Measurements from ENCODE around the gene SMIM15. TPM values are rescaled to one million over a fixed set of nuclear protein-coding genes. Genes with fewer than 3 reads are reported as not detected.

SMIM15 gene
- total and polyA plus RNA-seq, 2 of the 13 experiments (the other 11 are each of a cell fraction or from before 2014, with no cell fraction given) = 12.7 to 58.2 TPM

- in situ Hi-C loops (cut with HindIII; ENCODE audit: extremely low pct_ligation_motif_present, low pct_unique_long_range_greater_than_20kb) (no loop called here), intact Hi-C loops (cut with micrococcal nuclease; ENCODE audit: unreplicated experiment) (no loop called here)
- H3K27ac ChIP-seq (ENCODE audit: extremely low read length, insufficient read depth, low read length) = no peak overlapping the region
- no peak overlapping the region for H3K4me2 ChIP-seq (ENCODE audit: low read depth, low read length)
- H3K36me3 ChIP-seq (replicated peaks in 1 of 2; ENCODE audit: control insufficient read depth in 1 of 2, insufficient read depth in 2 of 2, low read length in 2 of 2) = no peaks in the 10 kb centered on the region
- H3K4me3 ChIP-seq (replicated peaks in 1 of 3; ENCODE audit: insufficient read depth in 1 of 3, low read depth in 2 of 3, low read length in 3 of 3) = no peak overlapping the region
- BruUV-seq (replicated peaks) = no TSS peak
- ATAC-seq (no peak), FAIRE-seq (no peak), DNase-seq (ENCODE audit: low spot score) (no peak)
- H2AFZ ChIP-seq (ENCODE audit: low read length) = no peak overlapping the region
- no peak overlapping the region for H3K9ac ChIP-seq (ENCODE audit: insufficient read depth, low read depth, low read length)
- no peaks in the 10 kb centered on the region for H4K20me1 ChIP-seq (ENCODE audit: insufficient read depth, low read length)
- ChIA-PET POLR2A (no interaction called here), CTCF (ENCODE audit: low intra/inter-chr PET ratio, low total read pairs) (no interaction called here)
- 99% methylated on average over 4 of the region's 4 CpGs for WGBS (ENCODE audit: low lambda C conversion rate)
- no peaks in the 10 kb centered on the region for H3K4me1 ChIP-seq (ENCODE audit: insufficient read depth, low read length)
- H3K27me3 ChIP-seq (ENCODE audit: control insufficient read depth in 1 of 2, insufficient read depth in 2 of 2, low read length in 2 of 2) = no peaks in the 10 kb centered on the region
- H3K9me3 ChIP-seq (ENCODE audit: low read length) = no peaks in the 10 kb centered on the region
- no peaks in the 10 kb centered on the region for H3K79me2 ChIP-seq (ENCODE audit: insufficient read depth, low read length)
- no peak for TF ChIP-seq NFKBIZ (CRISPR knock-in tag; IDR thresholded peaks at IDR 0.05)
- no peak for TF ChIP-seq ATAD3A (CRISPR knock-in tag; IDR thresholded peaks at IDR 0.05)
- TF ChIP-seq ATF4 (CRISPR knock-in tag; IDR thresholded peaks at IDR 0.05) = no peak
- no peak for TF ChIP-seq NRL (CRISPR knock-in tag; IDR thresholded peaks at IDR 0.05; ENCODE audit: borderline replicate concordance)
- no peak for TF ChIP-seq MYC (CRISPR knock-in tag; IDR thresholded peaks at IDR 0.05; ENCODE audit: borderline replicate concordance)
- TF ChIP-seq ZNF253 (CRISPR knock-in tag; IDR thresholded peaks at IDR 0.05; ENCODE audit: borderline replicate concordance) = no peak
- no peak for TF ChIP-seq FOXA3 (CRISPR knock-in tag; IDR thresholded peaks at IDR 0.05)
- TF ChIP-seq E2F1 (CRISPR knock-in tag; IDR thresholded peaks at IDR 0.05) = no peak
- no peak for TF ChIP-seq ZNF883 (CRISPR knock-in tag; IDR thresholded peaks at IDR 0.05; ENCODE audit: not compliant biosample characterization)
- TF ChIP-seq WIZ (CRISPR knock-in tag; IDR thresholded peaks at IDR 0.05) = no peak
- TF ChIP-seq ZBTB14 (CRISPR knock-in tag; IDR thresholded peaks at IDR 0.05) = no peak
- no peak for TF ChIP-seq MLLT10 (CRISPR knock-in tag; IDR thresholded peaks at IDR 0.05)
- TF ChIP-seq AHR (CRISPR knock-in tag; IDR thresholded peaks at IDR 0.05) = no peak
- TF ChIP-seq PHF8 (CRISPR knock-in tag; IDR thresholded peaks at IDR 0.05) = no peak
- TF ChIP-seq ARNT (IDR thresholded peaks at IDR 0.05) = no peak
- no peak for TF ChIP-seq MAFK (conservative IDR thresholded peaks at IDR 0.05 in 1 of 2, IDR thresholded peaks at IDR 0.05 in 1 of 2; ENCODE audit: low read length in 2 of 2)
- no peak for TF ChIP-seq SIX1 (CRISPR knock-in tag; IDR thresholded peaks at IDR 0.05; ENCODE audit: borderline replicate concordance)
- no peak for TF ChIP-seq GATAD2A (CRISPR knock-in tag; IDR thresholded peaks at IDR 0.05)
- no peak for TF ChIP-seq MIER3 (CRISPR knock-in tag; IDR thresholded peaks at IDR 0.05; ENCODE audit: borderline replicate concordance)
- TF ChIP-seq ZNF792 (CRISPR knock-in tag; IDR thresholded peaks at IDR 0.05) = no peak
Measured at GRCh38 chr5:61139931-61140330, 22.3 kb downstream of the SMIM15 start.
